HUES48 (cell line): ENCODE measurements around the gene C17orf50.

ENCODE experiments used
- H3K27ac ChIP-seq: one replicate; pipeline ENCODE4 v1.7.0; 2013; ENCODE audit warnings: low read depth, low read length, inconsistent platforms
- H3K27me3 ChIP-seq: 2 replicates; pipeline ENCODE4 v1.6.1; 2013; ENCODE audit warnings: mild to moderate bottlenecking, low read length; ENCODE audit not compliant: control insufficient read depth, insufficient read depth
- H3K36me3 ChIP-seq: 2 replicates; pipeline ENCODE4 v1.6.1; 2013; ENCODE audit warnings: low read length; ENCODE audit not compliant: control insufficient read depth, insufficient read depth
- H3K4me1 ChIP-seq: 2 replicates; pipeline ENCODE4 v1.6.1; 2013; ENCODE audit warnings: mild to moderate bottlenecking, low read length; ENCODE audit not compliant: control insufficient read depth, insufficient read depth
- H3K4me3 ChIP-seq: 2 replicates; pipeline ENCODE4 v1.5.1; 2013; ENCODE audit warnings: mild to moderate bottlenecking, low read depth, low read length
- H3K9ac ChIP-seq: 2 replicates; pipeline ENCODE4 v1.6.1; 2013; ENCODE audit warnings: mild to moderate bottlenecking, low read depth, low read length, moderate library complexity
- H3K9me3 ChIP-seq: 2 replicates; pipeline ENCODE4 v1.6.1; 2013; ENCODE audit warnings: low read length; ENCODE audit not compliant: control insufficient read depth, insufficient read depth

Gene C17orf50

DNA sequence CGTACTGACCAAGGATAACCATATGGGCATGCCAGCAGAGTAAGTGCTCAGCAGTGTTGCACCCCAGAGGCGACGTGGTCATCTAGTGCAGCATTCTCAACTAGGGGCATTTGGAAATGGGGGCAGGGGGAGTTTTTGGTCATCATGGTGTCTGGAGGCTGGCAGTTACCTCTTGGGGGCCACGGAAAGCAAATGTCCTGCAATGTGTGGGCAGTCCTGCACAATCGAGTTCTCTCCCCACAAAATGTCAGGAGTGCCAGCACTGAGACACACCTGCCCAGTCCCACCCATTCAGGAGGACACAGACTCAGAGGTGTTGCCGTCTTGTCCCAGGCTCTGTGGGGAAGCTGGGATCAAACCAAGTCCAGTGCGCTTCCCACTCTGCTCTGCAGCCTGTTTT is 26.3 kb upstream of the C17orf50 start:
- H3K27ac ChIP-seq: no peak overlapping the region
- H3K36me3 ChIP-seq: no peaks in the 10 kb centered on the region
- no peak overlapping the region for H3K4me3 ChIP-seq
- H3K27me3 ChIP-seq: peaks cover 20% of the 10 kb centered on the region
- no peak overlapping the region for H3K9ac ChIP-seq
- peaks cover 22% of the 10 kb centered on the region for H3K4me1 ChIP-seq
- H3K9me3 ChIP-seq: no peaks in the 10 kb centered on the region

DNA sequence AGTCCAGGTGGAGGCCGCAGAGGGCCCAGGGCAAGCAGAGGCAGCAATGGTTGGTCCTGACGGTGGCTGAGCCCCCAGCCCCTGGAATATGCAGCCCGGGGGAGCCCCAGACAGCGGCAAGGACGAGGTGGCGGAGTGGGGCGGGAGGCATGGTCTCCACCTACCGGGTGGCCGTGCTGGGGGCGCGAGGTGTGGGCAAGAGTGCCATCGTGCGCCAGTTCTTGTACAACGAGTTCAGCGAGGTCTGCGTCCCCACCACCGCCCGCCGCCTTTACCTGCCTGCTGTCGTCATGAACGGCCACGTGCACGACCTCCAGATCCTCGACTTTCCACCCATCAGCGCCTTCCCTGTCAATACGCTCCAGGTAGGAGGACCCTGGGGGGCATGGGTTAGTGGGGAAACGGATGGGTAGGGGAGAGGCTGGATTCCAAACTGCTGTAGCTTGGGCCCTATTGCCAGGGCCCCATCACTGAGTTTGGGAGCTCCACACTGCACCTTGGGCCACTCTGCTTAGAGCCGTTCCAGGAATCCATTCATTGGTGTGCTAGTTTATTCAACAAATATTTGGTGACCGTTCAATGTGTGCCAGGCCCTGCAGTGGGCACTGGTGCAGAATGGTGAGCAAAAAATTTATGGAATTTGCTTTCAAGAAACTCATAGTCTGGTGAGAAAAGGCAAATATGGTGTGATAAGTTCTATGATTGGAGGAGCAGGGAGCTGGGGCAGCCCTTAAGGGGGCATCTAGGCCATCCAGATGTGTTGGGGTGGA is 25.5 kb upstream of the C17orf50 start:
- no peak overlapping the region for H3K4me3 ChIP-seq
- peaks cover 16% of the 10 kb centered on the region for H3K4me1 ChIP-seq
- H3K27ac ChIP-seq: no peak overlapping the region
- H3K36me3 ChIP-seq: no peaks in the 10 kb centered on the region
- no peaks in the 10 kb centered on the region for H3K9me3 ChIP-seq
- H3K27me3 ChIP-seq: peaks cover 28% of the 10 kb centered on the region
- no peak overlapping the region for H3K9ac ChIP-seq

DNA sequence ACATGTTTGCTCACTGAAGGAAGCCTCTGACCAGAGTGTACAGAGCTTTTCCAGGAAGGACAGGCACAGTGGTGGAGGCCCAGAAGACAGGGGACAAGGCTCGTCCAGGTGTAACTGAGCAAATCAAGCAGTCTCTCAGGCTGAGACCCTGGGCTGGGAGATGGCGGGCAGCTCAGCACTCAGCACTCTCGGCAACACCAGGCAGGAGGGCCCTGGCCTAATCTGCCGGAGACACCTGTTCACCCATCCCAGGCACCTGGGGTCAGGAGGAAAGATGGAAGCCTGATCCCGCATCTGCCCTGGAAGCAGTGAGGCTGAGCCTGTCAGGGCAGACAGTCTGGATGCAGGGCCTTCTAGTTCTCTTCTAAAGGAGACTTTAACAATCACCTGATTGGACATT is 24.5 kb upstream of the C17orf50 start:
- peaks cover 6% of the 10 kb centered on the region for H3K4me1 ChIP-seq
- no peaks in the 10 kb centered on the region for H3K36me3 ChIP-seq
- 0 out of 2 replicates have a peak, but pooled peaks cover 5% of the 10 kb centered on the region for H3K9me3 ChIP-seq
- no peak overlapping the region for H3K4me3 ChIP-seq
- no peak overlapping the region for H3K9ac ChIP-seq
- no peak overlapping the region for H3K27ac ChIP-seq
- H3K27me3 ChIP-seq: peaks cover 32% of the 10 kb centered on the region

DNA sequence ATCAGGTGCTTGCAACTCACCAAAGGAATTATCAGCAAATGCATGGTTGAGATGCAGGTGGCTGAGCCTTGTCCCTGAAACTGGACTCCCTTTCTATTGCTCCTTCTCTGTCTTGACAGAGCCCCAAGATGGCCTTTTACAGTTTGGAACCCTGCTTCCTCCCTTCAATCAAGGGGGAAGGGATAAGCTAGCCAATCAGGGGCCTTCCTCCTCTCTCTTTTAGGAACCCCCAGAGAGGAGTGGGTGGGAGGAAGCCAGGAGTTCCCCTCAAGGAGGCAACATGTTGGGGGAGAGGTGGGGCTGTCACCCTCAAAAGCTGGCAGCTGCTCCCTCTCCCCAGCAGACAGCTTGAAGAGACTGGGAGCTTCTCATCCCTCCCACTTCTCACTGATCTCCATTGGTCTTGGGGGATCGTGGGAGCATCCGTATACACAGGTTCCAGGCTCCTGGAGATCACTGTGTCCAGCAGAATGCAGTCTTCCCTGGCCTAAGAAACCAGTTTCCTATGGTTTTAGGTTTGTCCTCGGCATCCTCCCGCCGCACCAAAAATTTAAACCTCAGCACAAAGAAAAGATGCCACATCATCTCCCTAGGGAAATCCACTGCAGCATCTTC is 22.1 kb upstream of the C17orf50 start:
- Histone ChIP-seq H3K27ac (no peak overlapping the region), H3K9ac (no peak overlapping the region), H3K27me3 (peaks cover 56% of the 10 kb centered on the region), H3K4me1 (no peaks in the 10 kb centered on the region), H3K9me3 (0 out of 2 replicates have a peak, but pooled peaks cover 5% of the 10 kb centered on the region), H3K36me3 (no peaks in the 10 kb centered on the region), H3K4me3 (no peak overlapping the region)

DNA sequence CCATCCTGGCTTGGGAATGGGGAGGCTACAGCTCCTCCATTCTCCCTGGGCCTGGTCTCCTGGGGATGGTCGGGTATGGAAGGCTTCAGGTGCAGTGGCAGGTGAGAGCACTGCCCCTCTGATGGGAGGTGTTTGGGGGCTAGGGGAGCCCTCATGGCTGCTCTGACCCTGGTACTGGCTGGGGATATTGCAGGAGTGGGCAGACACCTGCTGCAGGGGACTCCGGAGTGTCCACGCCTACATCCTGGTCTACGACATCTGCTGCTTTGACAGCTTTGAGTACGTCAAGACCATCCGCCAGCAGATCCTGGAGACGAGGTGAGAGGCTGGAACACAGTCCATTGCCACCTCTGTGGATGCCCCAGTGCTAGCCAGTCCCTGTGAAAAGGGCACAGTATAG is 20.5 kb upstream of the C17orf50 start:
- Histone ChIP-seq H3K36me3 (no peaks in the 10 kb centered on the region), H3K9ac (no peak overlapping the region), H3K27ac (no peak overlapping the region), H3K4me1 (no peaks in the 10 kb centered on the region), H3K27me3 (peaks cover 58% of the 10 kb centered on the region), H3K9me3 (0 out of 2 replicates have a peak, but pooled peaks cover 5% of the 10 kb centered on the region), H3K4me3 (no peak overlapping the region)

DNA sequence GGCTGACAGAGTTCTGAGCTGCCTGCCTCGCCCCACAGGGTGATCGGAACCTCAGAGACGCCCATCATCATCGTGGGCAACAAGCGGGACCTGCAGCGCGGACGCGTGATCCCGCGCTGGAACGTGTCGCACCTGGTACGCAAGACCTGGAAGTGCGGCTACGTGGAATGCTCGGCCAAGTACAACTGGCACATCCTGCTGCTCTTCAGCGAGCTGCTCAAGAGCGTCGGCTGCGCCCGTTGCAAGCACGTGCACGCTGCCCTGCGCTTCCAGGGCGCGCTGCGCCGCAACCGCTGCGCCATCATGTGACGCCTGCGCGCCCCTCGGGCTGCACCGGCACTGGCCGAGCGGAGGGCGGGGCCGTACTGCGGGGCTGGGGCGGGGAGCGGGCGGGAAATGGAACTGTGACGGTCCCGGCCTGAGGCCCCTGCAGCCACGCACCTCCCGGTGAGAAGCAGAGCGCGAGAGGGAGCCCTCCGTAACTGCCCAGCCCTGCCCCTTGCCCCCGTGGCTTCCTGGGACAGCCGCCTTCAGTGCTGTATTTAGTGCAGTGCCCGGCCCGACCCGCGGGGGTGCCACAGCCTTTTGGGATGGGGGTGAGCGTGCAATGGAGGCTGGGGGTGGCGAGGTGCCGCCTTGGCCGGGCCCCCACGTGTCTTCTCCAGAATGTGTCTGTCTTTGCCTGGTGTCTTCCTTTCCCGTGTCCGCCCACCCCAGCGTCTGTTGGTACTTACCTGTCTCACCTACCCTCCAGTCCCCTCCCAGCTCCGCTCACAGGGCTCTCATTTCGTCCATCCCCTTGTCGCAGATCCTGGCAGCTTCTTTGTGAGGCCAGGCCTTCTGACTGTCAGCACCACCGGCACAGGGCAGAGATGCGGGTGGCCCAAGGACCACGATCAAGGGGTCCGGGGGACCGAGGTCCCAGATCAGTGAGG is 19.4 kb upstream of the C17orf50 start:
- H3K4me1 ChIP-seq: no peaks in the 10 kb centered on the region
- H3K27ac ChIP-seq: no peak overlapping the region
- H3K4me3 ChIP-seq: peak overlapping the region; percentile 46
- no peaks in the 10 kb centered on the region for H3K36me3 ChIP-seq
- H3K27me3 ChIP-seq: peaks cover 58% of the 10 kb centered on the region
- 0 out of 2 replicates have a peak, but pooled peaks cover 5% of the 10 kb centered on the region for H3K9me3 ChIP-seq
- H3K9ac ChIP-seq: no peak overlapping the region

DNA sequence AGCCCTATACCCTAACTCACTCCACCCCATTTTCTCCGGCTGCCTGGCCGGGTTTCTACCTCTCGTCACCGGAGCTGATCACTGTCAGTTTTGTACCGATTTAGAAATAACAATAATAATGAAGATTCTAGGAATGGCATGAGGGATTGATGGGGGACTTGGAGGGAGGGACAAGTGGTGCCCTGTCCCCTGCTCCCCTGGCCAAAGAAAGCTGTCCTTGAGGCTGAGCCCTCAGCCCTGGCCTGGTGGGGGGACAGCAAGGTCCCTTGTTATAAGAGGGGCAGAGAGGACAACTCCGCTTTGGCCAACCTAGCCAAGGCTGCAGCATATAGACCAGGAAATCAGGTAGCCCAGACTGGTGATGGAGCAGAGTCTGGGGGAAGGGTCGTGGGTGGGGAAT is 18.2 kb upstream of the C17orf50 start:
- Histone ChIP-seq H3K4me1 (no peaks in the 10 kb centered on the region), H3K9ac (no peak overlapping the region), H3K27me3 (peaks cover 58% of the 10 kb centered on the region), H3K4me3 (no peak overlapping the region), H3K9me3 (0 out of 2 replicates have a peak, but pooled peaks cover 5% of the 10 kb centered on the region), H3K36me3 (no peaks in the 10 kb centered on the region), H3K27ac (no peak overlapping the region)

DNA sequence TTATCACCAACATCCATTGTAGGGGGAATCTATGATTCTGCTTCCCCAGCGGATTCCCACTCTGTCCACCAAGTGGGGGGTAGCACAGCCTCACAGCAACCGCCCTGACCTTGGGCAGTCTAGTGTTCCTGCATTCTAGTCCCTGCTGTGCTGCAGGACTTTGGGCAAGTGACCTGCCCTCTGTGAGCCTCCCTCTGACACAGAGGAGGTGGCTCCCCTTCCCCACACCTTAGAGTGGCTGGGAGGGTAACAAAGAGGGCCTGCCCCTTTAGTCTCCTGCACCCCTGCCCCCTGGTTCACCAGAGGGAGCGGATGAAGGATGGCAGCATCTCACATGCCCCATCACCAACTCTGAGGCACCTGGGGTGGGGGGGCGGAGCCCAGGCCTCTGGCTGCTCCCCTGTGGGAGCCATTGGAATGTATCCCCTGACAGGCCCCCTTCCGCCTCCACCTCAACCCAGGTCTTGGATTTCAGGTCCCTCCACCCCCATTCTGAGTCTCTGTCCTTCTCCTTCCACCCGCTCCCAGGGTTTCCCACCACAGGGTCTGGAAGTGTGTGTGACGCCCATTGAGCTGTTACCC is 17.7 kb upstream of the C17orf50 start:
- no peak overlapping the region for H3K4me3 ChIP-seq
- H3K4me1 ChIP-seq: no peaks in the 10 kb centered on the region
- H3K36me3 ChIP-seq: no peaks in the 10 kb centered on the region
- H3K9ac ChIP-seq: no peak overlapping the region
- 0 out of 2 replicates have a peak, but pooled peaks cover 5% of the 10 kb centered on the region for H3K9me3 ChIP-seq
- no peak overlapping the region for H3K27ac ChIP-seq
- peaks cover 58% of the 10 kb centered on the region for H3K27me3 ChIP-seq

DNA sequence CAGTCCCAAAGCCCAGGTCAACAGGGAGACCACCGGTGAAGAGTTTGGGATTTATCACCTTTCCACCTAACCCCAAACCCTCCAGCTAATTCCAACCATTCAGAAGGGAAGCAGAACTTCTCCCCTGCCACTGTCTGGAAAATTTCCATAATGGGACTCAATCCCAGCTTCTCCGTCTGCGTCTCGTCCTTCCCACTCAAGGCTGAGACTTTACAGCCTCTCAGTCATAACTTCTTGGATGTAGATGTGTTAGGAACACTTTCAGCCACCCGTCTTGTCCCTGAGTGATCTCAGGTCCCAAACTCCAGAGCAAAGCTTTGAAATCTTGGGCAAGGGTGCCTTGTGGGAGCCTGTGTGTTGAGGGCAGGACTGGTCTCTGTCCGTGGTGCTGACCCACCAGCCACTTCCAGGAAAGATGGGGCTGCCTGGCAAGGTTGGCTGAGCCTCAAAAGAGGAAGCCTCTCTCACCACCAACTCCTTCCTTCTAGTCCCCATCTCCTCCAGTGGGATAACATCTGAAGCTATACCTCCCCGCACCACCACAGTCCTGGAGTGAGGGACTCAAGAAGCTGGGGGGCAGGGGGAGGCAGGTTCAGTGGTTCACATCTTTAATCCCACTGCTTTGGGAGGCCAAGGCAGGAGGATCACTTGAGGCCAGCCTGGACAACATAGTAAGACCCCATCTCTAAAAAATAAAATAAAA is 16.9 kb upstream of the C17orf50 start:
- Histone ChIP-seq H3K4me1 (no peaks in the 10 kb centered on the region), H3K4me3 (no peak overlapping the region), H3K27me3 (peaks cover 50% of the 10 kb centered on the region), H3K9ac (no peak overlapping the region), H3K27ac (no peak overlapping the region), H3K36me3 (no peaks in the 10 kb centered on the region), H3K9me3 (0 out of 2 replicates have a peak, but pooled peaks cover 5% of the 10 kb centered on the region)

DNA sequence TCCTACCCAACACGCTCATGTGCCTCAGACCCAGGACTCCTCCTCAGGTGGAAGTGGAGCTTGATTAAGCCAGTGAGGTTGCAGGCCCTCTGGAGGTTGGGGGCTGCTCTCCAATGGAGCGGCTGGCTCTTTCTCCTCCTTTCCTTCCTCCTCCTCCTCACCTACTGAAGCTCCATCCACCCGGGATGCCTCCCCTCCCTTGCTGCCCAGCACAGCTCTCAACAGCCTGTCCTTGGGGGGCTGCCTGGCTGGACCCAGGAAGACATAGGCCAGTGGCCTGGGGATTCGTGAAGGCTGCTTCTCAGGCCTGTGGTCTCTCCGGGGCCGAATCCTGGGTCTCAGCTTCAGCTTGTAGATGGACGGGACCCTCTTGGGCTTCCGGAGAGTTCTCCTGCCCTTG is 15.9 kb upstream of the C17orf50 start:
- peaks cover 46% of the 10 kb centered on the region for H3K27me3 ChIP-seq
- 0 out of 2 replicates have a peak, but pooled peaks cover 5% of the 10 kb centered on the region for H3K9me3 ChIP-seq
- H3K9ac ChIP-seq: no peak overlapping the region
- H3K36me3 ChIP-seq: no peaks in the 10 kb centered on the region
- H3K4me1 ChIP-seq: no peaks in the 10 kb centered on the region
- H3K4me3 ChIP-seq: no peak overlapping the region
- H3K27ac ChIP-seq: no peak overlapping the region
